ENCODE results near the gene CCDC92B.
"Not testable (repeated sequence)": the region's sequence is repeated elsewhere in the genome, so short reads cannot be mapped to it uniquely, and the experiment has no call there.

The CCDC92B gene

GRCh38 chr17:2783310-2784030 is 34.0 kb upstream of the CCDC92B start:
- Histone ChIP-seq H3F3A (ENCODE audit: control insufficient read depth, insufficient read depth) (no peaks in the 10 kb centered on the region), H3K4me3 (ENCODE audit: low read length) (no peak overlapping the region), H3K27ac (ENCODE audit: low read depth, low read length) (no peak overlapping the region), H3K27me3 (ENCODE audit: control insufficient read depth, low read length) (no peaks in the 10 kb centered on the region), H3K79me2 (ENCODE audit: control insufficient read depth, low read length) (no peaks in the 10 kb centered on the region), H3K4me1 (ENCODE audit: control insufficient read depth, low read length) (peaks cover 6% of the 10 kb centered on the region; the same call in 1 of the 2 replicates), H4K20me1 (ENCODE audit: control insufficient read depth, insufficient read depth, low read depth, low read length) (no peaks in the 10 kb centered on the region), H3K4me2 (ENCODE audit: low read length) (no peak overlapping the region), H3K36me3 (ENCODE audit: control insufficient read depth, low read length) (no peaks in the 10 kb centered on the region), H3K9me3 (ENCODE audit: control insufficient read depth, insufficient read depth, low read length) (no peaks in the 10 kb centered on the region), H3K9me2 (replicated peaks; ENCODE audit: control insufficient read depth, low read length) (no peaks in the 10 kb centered on the region)
- TF ChIP-seq CTCF (IDR thresholded peaks at IDR 0.05; ENCODE audit: low read depth, low read length, poor library complexity, severe bottlenecking): no peak

GRCh38 chr17:2782055-2782454 is 32.6 kb upstream of the CCDC92B start:
- H3K4me1 ChIP-seq (ENCODE audit: control insufficient read depth, low read length): peaks cover 6% of the 10 kb centered on the region; the same call in 1 of the 2 replicates
- no peaks in the 10 kb centered on the region; the same call in 1 of the 2 replicates for H3K27me3 ChIP-seq (ENCODE audit: control insufficient read depth, low read length)
- no peaks in the 10 kb centered on the region for H3K9me3 ChIP-seq (ENCODE audit: control insufficient read depth, insufficient read depth, low read length)
- H4K20me1 ChIP-seq (ENCODE audit: control insufficient read depth, insufficient read depth, low read depth, low read length): no peaks in the 10 kb centered on the region
- H3K4me3 ChIP-seq (ENCODE audit: low read length): no peak overlapping the region
- H3K9me2 ChIP-seq (replicated peaks; ENCODE audit: control insufficient read depth, low read length): no peaks in the 10 kb centered on the region
- no peak overlapping the region for H3K4me2 ChIP-seq (ENCODE audit: low read length)
- no peak for TF ChIP-seq EZH2phosphoT487 (IDR thresholded peaks at IDR 0.05; ENCODE audit: borderline replicate concordance, low read length)
- TF ChIP-seq CTCF (IDR thresholded peaks at IDR 0.05; ENCODE audit: low read depth, low read length, poor library complexity, severe bottlenecking): no peak
- no peaks in the 10 kb centered on the region for H3K36me3 ChIP-seq (ENCODE audit: control insufficient read depth, low read length)
- H3F3A ChIP-seq (ENCODE audit: control insufficient read depth, insufficient read depth): no peaks in the 10 kb centered on the region
- no peak overlapping the region for H3K27ac ChIP-seq (ENCODE audit: low read depth, low read length)
- H3K79me2 ChIP-seq (ENCODE audit: control insufficient read depth, low read length): no peaks in the 10 kb centered on the region

- H4K20me1 ChIP-seq (ENCODE audit: control insufficient read depth, insufficient read depth, low read depth, low read length); H3K79me2 ChIP-seq (ENCODE audit: control insufficient read depth, low read length); H3K4me1 ChIP-seq (ENCODE audit: control insufficient read depth, low read length): not testable (repeated sequence)
Measured at GRCh38 chr17:2781598-2781997, 32.1 kb upstream of the CCDC92B start.

GRCh38 chr17:2780931-2781454 is 31.5 kb upstream of the CCDC92B start:
- Histone ChIP-seq H3K4me1 (ENCODE audit: control insufficient read depth, low read length) (peaks cover under 1% of the 10 kb centered on the region; the same call in 1 of the 2 replicates), H3K27me3 (ENCODE audit: control insufficient read depth, low read length) (no peaks in the 10 kb centered on the region; the same call in 1 of the 2 replicates)

More at GRCh38 chr17:2781598-2781997, 32.1 kb upstream of the CCDC92B start:
- H3K9me2 ChIP-seq (replicated peaks; ENCODE audit: control insufficient read depth, low read length); H3K27me3 ChIP-seq (ENCODE audit: control insufficient read depth, low read length); H3K36me3 ChIP-seq (ENCODE audit: control insufficient read depth, low read length); H3F3A ChIP-seq (ENCODE audit: control insufficient read depth, insufficient read depth); H3K27ac ChIP-seq (ENCODE audit: low read depth, low read length); H3K9me3 ChIP-seq (ENCODE audit: control insufficient read depth, insufficient read depth, low read length); H3K4me2 ChIP-seq (ENCODE audit: low read length); H3K4me3 ChIP-seq (ENCODE audit: low read length): not testable (repeated sequence)

More at GRCh38 chr17:2780931-2781454, 31.5 kb upstream of the CCDC92B start:
- Histone ChIP-seq H3K9me3 (ENCODE audit: control insufficient read depth, insufficient read depth, low read length) (no peaks in the 10 kb centered on the region), H3K27ac (ENCODE audit: low read depth, low read length) (no peak overlapping the region), H3K36me3 (ENCODE audit: control insufficient read depth, low read length) (no peaks in the 10 kb centered on the region), H4K20me1 (ENCODE audit: control insufficient read depth, insufficient read depth, low read depth, low read length) (no peaks in the 10 kb centered on the region), H3K9me2 (replicated peaks; ENCODE audit: control insufficient read depth, low read length) (no peaks in the 10 kb centered on the region), H3K4me3 (ENCODE audit: low read length) (no peak overlapping the region), H3K4me2 (ENCODE audit: low read length) (no peak overlapping the region), H3F3A (ENCODE audit: control insufficient read depth, insufficient read depth) (no peaks in the 10 kb centered on the region), H3K79me2 (ENCODE audit: control insufficient read depth, low read length) (no peaks in the 10 kb centered on the region)
- TF ChIP-seq CTCF (IDR thresholded peaks at IDR 0.05; ENCODE audit: low read depth, low read length, poor library complexity, severe bottlenecking) (no peak), EZH2phosphoT487 (IDR thresholded peaks at IDR 0.05; ENCODE audit: borderline replicate concordance, low read length) (no peak)

Data from DOHH2 (cell line).